Eye (tissue), 1 donor: ENCODE measurements around the gene CEP170B.
"Not testable (repeated sequence)": the region's sequence is repeated elsewhere in the genome, so short reads cannot be mapped to it uniquely, and the experiment has no call there.

Experiments
- DNase-seq: peaks from one replicate; pipeline ENCODE4 v3.0.0-alpha.2; 2015

Gene CEP170B

DNA sequence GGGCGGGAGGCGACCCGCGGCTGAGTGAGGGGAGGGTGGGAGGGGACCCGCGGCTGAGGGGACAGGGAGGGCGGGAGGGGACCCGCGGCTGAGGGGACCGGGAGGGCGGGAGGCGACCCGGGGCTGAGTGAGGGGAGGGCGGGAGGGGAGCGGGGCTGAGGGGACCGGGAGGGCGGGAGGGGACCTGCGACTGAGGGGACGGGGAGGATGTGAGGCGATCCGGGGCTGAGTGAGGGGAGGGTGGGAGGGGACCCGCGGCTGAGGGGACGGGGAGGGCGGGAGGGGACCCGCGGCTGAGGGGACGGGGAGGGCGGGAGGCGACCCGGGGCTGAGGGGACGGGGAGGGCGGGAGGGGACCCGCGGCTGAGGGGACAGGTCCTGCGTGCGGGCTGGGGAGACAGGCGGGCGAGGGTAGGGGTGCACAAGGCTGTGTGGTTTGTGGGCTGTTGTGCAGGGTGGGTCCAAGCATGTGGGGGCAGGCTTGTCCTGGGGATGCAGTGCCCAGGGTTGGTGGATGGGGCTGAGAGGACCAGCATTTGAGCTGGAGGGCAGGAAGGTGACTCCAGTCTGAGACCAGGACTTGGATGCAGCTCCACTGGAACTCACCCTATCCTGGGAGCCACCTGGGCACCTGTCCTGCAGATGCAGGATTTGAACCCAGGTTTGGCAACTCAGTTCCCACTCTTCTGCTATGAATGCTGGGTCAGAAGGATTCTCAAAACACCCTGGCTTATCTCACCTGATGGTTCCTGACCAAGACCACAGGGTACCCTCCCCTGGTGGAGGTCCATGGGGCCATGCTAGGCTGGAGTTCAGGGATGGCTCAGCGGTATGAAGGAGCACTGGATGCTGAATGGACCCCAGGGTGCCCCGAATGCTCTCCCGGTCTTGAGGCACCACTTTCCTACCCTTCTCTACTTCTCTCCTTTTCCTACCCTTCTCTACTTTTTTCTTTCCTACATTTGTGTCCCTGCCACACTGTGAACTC lies 69.0 kb downstream of the CEP170B start:
- peak; percentile 25 for DNase-seq

DNA sequence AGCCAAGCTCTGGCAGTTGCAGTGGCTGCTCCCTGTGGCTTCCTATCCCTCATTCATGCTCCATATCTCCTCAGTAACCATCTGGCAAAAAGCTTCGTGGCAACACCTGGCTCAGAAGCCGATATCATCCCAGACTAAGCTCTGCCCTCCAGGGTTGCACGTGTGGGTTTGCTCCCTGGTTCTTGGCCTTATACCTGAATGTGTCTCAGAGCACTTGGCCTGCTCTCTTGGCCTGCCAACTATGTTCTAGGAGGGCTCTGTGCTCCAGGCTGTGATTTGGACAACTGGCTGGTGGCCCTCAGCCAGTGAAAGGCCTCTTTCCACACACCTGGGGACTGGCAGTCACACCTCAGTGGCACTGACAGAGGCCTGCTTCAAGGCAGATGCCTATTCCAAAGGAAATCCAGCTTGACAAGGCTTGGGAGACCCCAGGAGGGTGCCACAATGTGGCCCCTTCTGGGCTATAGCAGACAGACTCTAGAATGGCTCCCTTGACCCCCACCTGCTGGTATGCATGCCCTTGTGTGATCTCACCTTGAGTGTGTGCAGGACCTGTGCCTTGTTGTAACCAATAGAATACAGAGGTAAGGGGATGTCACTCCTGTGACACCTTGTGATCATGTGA lies 70.1 kb downstream of the CEP170B start:
- no peak for DNase-seq

DNA sequence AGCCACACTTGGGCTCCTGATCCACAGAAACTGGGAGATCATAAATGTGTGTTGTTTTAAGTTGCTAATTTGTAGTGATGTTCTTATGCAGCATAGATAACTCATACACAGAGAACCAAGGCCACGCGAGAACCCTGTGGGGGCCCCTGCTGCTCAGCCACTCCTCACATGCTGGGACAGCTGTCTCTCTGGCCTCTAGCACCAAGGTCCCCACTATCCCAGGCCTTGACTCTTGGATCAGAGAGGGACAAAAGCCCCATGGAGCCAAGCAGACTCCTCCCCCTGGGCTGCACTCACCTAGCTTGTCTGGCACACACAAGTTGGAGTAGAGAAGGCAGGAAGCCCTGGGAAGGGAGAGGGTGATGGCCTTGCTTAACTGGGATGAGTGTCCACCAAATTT lies 70.9 kb downstream of the CEP170B start:
- DNase-seq = no peak

DNA sequence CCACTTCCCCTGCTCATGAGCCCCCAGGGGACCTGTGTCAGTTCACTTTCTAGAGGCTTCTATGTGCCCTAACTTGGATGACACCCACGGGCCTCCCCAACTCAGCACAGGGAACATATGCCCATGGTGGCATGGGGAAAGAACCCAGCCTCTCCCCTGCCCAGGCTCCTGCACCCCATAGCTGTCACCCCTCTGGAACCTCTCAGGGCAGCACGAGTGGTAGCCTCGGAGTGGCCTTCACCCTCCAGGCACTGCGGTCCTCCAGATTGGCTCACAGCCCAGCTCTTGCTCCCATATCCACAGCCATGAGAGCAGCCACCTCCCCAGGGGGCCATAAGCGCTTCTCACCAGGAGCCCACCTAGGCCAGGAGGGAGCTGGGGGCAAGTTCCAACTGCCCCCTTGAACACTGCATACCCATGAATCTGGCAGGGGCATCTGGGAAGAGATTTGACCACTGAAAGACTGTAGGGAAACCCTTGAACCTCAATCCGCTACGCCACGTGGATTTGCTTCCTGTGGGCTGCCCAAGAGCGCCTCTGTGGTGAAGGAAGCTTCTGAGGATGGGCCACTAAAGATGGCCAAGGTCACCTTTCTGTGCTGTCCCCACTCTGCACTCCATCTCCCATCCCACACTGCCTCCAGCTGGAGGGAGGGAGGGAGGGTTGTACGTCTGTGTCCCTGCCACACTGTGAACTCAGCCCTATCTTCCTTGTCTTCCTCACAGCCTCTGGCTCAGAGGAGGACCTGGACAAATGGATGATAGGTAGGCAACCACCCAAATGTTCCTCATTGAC lies 71.5 kb downstream of the CEP170B start:
- DNase-seq = no peak

DNA sequence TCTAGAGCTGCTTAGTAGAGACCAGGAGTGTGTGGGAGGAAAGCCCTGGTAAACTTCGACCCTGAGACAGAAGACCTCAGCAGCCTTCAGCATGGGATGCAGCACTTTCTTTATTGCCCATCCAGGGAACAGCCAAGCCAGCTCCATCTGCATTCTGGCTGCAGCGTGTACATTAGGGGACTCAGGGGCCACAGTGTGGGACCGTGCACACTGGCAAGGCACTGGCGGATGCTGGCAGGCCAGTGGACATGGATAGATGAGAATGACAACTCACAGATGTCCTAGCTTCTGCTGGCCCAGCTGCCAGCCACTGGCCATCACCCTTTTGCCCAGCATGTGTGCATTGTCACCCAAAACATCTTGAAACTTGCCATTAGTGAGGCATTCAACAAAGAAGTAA lies 72.1 kb downstream of the CEP170B start:
- DNase-seq = no peak

DNA sequence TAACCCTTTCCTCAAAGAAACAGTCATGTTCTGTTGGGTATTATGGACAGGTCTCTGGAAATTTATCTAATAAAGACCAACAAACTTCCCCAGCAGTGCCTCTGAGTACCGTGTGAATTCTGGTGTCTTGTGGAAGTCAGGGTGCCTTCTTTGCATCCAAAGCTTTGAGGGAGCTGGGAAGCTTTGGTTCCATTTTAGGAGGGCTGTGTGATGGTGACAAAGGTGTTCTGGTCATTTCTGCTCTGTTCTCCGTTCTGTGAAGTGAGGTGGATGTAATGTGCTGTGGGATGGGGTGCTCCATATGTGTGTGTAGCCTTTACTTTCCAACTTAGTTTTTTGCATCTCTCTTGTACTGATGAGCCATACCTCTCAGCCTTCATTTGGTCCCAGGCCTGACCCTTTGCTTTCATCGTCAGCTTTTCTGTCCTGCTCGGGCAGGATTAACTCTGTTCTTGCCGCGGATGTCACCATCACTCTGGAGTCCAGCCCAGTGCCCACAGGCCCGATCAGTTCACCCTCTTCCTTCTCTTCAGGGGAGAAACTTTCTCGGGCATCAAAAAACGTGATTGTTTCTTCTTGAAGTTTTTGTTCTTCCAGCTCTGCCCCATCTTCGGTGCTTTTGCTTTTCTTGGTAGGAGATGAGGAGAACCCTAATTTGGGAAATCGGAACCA lies 72.8 kb downstream of the CEP170B start:
- DNase-seq = no peak

DNA sequence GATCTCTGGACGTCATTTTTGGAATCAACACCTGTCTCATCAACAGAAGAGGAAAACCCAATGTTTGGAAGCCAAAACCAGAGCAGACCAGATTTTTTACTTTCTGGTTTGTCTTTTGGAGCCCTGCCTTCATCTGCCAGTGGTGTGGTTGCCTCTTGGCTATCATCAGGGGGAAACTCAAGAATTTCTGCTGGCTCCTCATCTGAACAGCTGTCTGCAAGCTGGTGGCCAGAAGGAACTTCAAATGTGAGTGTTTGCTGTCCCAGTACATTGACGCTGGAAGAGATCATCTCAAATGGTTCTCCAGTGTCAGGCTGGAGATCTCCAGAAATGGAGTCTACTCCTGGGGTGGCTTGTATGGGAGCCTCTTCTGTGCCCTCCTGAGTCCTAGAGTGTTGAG lies 73.4 kb downstream of the CEP170B start:
- no peak for DNase-seq

DNA sequence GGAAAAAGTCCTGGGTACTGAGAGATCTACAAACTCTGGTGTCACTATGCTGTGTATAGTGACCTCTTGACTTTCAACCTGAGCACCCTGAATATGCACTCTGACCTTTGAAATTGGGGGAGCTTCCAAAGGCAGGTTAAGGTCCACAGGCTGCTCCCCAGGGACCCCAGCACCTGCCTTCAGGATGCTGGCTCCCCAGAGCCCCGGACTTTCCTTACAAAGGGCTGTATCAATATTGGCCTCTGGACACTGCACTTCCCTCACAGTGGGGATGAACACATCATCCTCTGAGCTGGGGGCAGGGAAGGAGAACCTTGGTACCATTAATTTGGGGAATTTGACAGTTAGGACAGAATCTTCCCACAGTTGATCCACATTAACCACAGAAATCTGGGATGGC lies 73.9 kb downstream of the CEP170B start:
- no peak for DNase-seq

DNA sequence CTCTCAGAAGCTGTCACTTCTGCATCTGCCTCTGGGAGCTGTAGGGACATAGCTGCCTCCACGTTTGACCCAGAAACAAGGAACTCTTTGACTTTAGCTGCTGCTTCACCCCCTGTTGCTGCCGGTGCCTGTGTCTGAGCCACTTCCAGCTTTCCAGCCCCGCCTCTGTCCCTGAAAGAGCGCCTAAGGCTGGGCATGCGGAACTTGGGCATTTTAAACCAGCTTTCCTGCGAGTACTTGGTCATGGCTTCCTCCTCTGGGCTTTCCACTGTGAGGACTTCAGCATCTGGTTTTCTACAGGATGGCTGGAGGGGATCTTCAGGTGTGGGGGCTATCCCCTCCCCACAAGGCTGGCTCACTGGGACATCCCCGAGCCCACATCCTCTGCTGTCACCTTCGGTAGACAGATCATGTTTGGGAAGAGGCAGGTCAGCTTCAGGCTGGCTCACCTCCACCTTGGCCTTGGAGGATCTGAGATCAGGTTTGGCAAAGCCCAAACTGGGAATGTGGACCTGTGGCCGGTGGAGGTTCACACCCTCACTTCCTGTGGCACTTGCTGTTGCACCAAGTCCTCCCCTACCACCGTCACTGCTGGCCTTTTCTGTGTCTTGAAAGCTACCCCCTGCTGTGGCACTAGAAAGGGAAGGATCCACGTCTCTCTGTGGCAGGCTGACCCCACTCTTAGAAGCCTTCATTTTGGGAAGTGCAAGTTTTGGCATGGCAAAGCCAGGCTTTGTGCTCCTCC lies 74.8 kb downstream of the CEP170B start:
- no peak for DNase-seq

DNA sequence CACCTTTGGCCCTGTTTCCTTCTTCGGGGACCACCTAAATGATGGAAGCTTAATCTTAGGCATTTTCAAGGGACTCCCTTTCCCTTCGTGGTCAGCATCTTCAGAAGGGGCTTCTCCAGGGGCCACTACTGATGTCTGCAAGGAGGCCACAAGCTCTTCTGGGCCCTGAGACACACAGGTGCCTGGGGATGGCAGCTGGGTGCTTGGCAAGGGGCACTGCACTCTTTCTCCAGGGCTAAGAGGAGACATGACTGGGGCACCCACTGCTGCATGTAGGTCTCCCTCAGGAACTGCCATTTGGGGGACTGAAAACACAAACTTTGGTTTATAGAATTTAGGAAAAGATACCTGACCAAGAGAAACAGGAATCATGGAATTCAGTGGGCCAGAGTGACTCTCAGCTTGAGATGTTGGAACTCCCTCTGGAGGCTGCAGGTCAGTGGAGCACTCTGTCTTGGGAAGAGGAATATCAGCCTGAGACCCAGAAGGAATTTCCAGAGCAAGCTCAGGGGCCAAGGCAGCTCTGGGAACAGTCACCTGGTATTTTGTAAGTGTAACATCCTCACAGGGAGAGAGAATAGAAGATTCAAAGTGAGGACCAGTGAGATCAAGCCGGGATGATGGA lies 75.6 kb downstream of the CEP170B start:
- DNase-seq = no peak

DNA sequence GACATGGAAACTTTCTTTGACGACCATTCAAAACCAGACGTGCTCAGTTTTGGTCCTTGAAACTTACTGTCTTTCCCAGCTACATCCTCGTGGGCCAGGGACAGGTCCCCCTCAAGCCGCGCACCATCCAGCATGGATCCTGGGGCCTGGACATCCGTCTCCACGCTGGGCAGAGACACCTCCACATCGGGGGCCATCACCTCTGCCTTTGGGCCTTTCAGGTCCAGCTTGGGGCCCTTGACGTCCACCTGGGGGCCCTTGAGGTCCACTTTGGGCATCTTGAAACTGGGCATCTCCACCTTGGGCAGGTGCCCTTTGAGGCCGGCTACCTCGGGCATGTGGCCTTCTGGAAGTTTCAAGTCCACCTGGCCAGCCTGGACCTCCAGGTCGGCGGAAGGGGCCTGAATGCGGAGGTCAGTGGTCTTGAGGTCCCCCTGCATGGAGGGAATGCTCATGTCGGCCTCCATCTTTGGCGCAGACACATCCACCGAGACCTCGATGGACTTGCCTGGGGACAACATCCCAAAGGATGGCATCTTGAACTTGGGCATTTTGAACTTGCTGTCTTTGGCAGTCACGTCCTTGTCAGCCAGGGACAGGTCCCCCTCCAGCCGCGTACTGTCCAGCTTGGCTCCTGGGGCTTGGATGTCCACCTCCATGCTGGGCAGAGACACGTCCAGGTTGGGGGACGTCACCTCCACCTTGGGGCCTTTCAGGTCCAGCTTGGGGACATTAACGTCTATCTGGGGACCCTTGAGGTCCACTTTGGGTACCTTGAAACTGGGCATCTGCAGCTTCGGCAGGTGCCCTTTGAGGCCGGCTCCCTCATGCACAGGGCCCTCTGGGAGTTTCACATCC lies 76.7 kb downstream of the CEP170B start:
- DNase-seq = no peak

DNA sequence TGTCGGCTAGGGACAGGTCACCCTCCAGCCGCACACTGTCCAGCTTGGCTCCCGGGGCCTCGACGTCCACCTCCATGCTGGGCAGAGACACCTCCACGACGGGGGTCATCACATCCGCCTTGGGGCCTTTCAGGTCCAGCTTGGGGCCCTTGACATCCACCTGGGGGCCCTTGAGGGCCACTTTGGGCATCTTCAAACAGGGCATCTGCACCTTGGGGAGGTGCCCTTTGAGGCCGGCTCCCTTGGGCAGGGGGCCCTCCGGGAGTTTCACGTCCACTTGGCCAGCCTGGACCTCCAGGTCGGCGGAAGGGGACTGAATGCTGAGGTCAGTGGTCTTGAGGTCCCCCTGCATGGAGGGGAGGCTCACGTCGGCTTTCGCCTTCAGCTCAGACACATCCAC lies 77.5 kb downstream of the CEP170B start:
- no peak for DNase-seq

DNA sequence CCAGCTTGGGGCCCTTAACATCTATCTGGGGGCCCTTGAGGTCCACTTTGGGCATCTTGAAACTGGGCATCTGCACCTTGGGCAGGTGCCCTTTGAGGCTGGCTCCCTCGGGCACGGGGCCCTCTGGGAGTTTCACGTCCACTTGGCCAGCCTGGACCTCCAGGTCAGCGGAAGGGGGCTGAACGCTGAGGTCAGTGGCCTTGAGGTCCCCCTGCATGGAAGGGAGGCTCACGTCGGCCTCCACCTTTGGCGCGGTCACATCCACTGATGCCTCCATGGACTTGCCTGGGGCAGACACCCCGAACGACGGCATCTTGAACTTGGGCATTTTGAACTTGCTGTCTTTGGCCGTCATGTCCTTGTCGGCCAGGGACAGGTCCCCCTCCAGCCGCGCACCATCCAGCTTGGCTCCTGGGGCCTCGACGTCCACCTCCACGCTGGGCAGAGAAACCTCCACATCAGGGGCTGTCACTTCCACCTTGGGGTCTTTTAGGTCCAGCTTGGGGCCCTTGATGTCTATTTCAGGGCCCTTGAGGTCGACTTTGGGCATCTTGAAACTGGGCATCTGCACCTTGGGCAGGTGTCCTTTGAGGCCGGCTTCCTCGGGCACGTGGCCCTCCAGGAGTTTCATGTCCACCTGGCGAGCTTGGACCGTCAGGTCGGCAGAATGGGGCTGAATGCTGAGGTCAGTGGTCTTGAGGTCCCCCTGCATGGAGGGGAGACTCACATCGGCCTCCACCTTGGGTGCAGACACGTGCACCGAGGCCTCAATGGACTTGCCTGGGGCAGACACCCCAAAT lies 78.3 kb downstream of the CEP170B start:
- DNase-seq = not testable (repeated sequence)

DNA sequence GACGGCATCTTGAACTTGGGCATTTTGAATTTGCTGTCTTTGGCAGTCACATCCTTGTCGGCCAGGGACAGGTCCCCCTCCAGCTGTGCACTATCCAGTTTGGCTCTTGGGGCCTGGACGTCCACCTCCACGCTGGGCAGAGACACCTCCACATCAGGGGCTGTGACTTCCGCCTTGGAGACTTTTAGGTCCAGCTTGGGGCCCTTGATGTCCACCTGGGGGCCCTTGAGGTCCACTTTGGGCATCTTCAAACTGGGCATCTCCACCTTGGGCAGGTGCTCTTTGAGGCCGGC lies 78.9 kb downstream of the CEP170B start:
- DNase-seq = not testable (repeated sequence)

DNA sequence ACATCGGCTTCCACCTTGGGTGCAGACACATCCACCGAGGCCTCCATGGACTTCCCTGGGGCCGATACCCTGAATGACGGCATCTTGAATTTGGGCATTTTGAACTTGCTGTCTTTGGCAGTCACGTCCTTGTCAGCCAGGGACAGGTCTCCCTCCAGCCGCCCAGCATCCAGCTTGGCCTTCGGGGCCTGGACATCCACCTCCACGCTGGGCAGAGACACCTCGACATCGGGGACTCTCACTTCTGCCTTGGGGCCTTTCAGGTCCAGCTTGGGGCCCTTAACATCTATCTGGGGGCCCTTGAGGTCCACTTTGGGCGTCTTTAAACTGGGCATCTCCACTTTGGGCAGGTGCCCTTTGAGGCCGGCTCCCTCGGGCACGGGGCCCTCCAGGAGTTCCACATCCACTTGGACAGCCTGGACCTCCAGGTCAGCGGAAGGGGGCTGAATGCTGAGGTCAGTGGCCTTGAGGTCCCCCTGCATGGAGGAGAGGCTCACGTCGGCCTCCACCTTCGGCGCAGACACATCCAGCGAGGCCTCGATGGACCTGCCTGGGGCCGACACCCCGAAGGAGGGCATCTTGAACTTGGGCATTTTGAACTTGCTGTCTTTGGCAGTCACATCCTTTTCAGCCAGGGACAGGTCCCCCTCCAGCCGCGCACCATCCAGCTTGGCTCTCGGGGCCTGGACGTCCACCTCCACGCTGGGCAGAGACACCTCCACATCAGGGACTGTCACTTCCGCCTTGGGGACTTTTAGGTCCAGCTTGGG lies 79.6 kb downstream of the CEP170B start:
- DNase-seq = not testable (repeated sequence)

DNA sequence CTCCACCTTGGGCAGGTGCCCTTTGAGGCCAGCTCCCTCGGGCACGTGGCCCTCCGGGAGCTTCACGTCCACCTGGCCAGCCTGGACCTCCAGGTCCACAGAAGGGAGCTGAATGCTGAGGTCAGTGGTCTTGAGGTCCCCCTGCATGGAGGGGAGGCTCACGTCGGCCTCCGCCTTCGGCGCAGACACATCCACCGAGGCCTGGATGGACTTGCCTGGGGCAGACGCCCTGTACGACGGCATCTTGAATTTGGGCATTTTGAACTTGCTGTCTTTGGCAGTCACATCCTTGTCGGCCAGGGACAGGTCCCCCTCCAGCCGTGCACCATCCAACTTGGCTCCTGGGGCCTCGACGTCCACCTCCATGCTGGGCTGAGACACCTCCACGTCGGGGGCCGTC lies 80.2 kb downstream of the CEP170B start:
- not testable (repeated sequence) for DNase-seq
